ENCODE measurements around the gene IBA57.
"Not testable (repeated sequence)": the region's sequence is repeated elsewhere in the genome, so short reads cannot be mapped to it uniquely, and the experiment has no call there.

IBA57 gene

GRCh38 chr1:228212415-228212965 is 46.9 kb downstream of the IBA57 start:
- DNase-seq (ENCODE audit: low read depth in 2 of 2) = no peak

- DNase-seq (ENCODE audit: low read depth in 2 of 2) = peak; percentile 19 to 39
These were observed 47.6 kb downstream of the IBA57 start for GRCh38 chr1:228212966-228213844.

- no peak for DNase-seq (ENCODE audit: low read depth in 2 of 2)
These were observed 48.6 kb downstream of the IBA57 start for GRCh38 chr1:228213917-228214808.

GRCh38 chr1:228214921-228215662 is 49.5 kb downstream of the IBA57 start:
- DNase-seq (ENCODE audit: low read depth in 2 of 2) = no peak

GRCh38 chr1:228215663-228216116 is 50.1 kb downstream of the IBA57 start:
- DNase-seq (ENCODE audit: low read depth in 2 of 2) = no peak

- no peak for DNase-seq (ENCODE audit: low read depth in 2 of 2)
These were observed 51.0 kb downstream of the IBA57 start for GRCh38 chr1:228216371-228217320.

GRCh38 chr1:228217551-228218344 is 52.1 kb downstream of the IBA57 start:
- DNase-seq (ENCODE audit: low read depth in 2 of 2) = no peak

- DNase-seq (ENCODE audit: low read depth in 2 of 2) = no peak
These were observed 53.1 kb downstream of the IBA57 start for GRCh38 chr1:228218513-228219244.

- no peak for DNase-seq (ENCODE audit: low read depth in 2 of 2)
These were observed 53.8 kb downstream of the IBA57 start for GRCh38 chr1:228219245-228219961.

GRCh38 chr1:228219962-228220780 is 54.6 kb downstream of the IBA57 start:
- no peak for DNase-seq (ENCODE audit: low read depth in 2 of 2)

GRCh38 chr1:228221097-228221496 is 55.5 kb downstream of the IBA57 start:
- not testable (repeated sequence) for DNase-seq (ENCODE audit: low read depth in 2 of 2)

- DNase-seq (ENCODE audit: low read depth in 2 of 2) = no peak
These were observed 56.9 kb downstream of the IBA57 start for GRCh38 chr1:228222548-228222947.

GRCh38 chr1:228224198-228225164 is 58.9 kb downstream of the IBA57 start:
- DNase-seq (ENCODE audit: low read depth in 2 of 2) = no peak

- no peak for DNase-seq (ENCODE audit: low read depth in 2 of 2)
These were observed 59.6 kb downstream of the IBA57 start for GRCh38 chr1:228225165-228225710.

GRCh38 chr1:228225740-228226139 is 60.1 kb downstream of the IBA57 start:
- DNase-seq (ENCODE audit: low read depth in 2 of 2) = no peak

Measured in fibroblast of skin of left biceps (primary cell).